HCT116 (cell line): ENCODE results near the gene ITK.

ENCODE experiments used
- ATF3 ChIP-seq: IDR thresholded peaks from 2 replicates; pipeline ENCODE4 v1.6.1; 2012
- CEBPB ChIP-seq: IDR thresholded peaks from 2 replicates; pipeline ENCODE4 v1.6.1; 2012; ENCODE audit warnings: low read depth
- CTCF ChIP-seq, 3 experiments: fragments of 200-600 bp in 1 of 3; sonication (generic) in 1 of 3; IDR thresholded peaks in 2 of 3; conservative IDR thresholded peaks in 1 of 3; 2 replicates each; pipeline ENCODE4 v1.5.1; 2012 to 2017; ENCODE audit warnings: low read depth in 2 of 3, low read length in 2 of 3, antibody characterized with exemption in 1 of 3, borderline replicate concordance in 1 of 3, control low read depth in 1 of 3, mild to moderate bottlenecking in 1 of 3, mixed read lengths in 1 of 3, mixed run types in 1 of 3, moderate library complexity in 1 of 3; ENCODE audit not compliant: insufficient read depth in 1 of 3
- EZH2 ChIP-seq: fragments of 200-600 bp; sonication (generic); IDR thresholded peaks from 2 replicates; pipeline ENCODE4 v1.6.1; 2017; ENCODE audit warnings: antibody characterized with exemption, mixed run types
- FOSL1 ChIP-seq: IDR thresholded peaks from 2 replicates; pipeline ENCODE4 v1.6.1; 2012; ENCODE audit warnings: low read depth
- MAX ChIP-seq: IDR thresholded peaks from 2 replicates; pipeline ENCODE4 v1.6.1; 2012
- POLR2A ChIP-seq: IDR thresholded peaks from 2 replicates; pipeline ENCODE4 v1.7.0; 2011; ENCODE audit warnings: borderline replicate concordance; ENCODE audit not compliant: insufficient read depth, insufficient read length; ENCODE audit errors: extremely low read depth
- POLR2AphosphoS5 ChIP-seq: IDR thresholded peaks from 2 replicates; pipeline ENCODE4 v1.6.1; 2011; ENCODE audit warnings: mild to moderate bottlenecking, low read depth, low read length, moderate library complexity
- REST ChIP-seq: IDR thresholded peaks from 2 replicates; pipeline ENCODE4 v1.6.1; 2012; ENCODE audit warnings: low read depth

GRCh38 chr5:157137691-157138090, 42.9 kb upstream of the ITK start:
- TF ChIP-seq CTCF (IDR thresholded peaks at IDR 0.05 in 2 of 3, conservative IDR thresholded peaks at IDR 0.05 in 1 of 3; ENCODE audit: borderline replicate concordance in 1 of 3, insufficient read depth in 1 of 3, low read depth in 2 of 3, low read length in 2 of 3), result no peak
- TF ChIP-seq FOSL1, result no peak
- no peak for TF ChIP-seq POLR2A
- TF ChIP-seq EZH2, result no peak
- TF ChIP-seq MAX, result no peak
- TF ChIP-seq ATF3, result no peak
- no peak for TF ChIP-seq CEBPB
- no peak for TF ChIP-seq POLR2AphosphoS5
- TF ChIP-seq REST, result no peak
